Gastrocnemius medialis (tissue), 4 donors: ENCODE results near the gene CDH8.

Experiments
- CTCF ChIP-seq, 5 experiments: fragments of 450-650 bp in 3 of 5; fragments of 200-600 bp in 2 of 5; sonication (generic) in 2 of 5; IDR thresholded peaks in 4 of 5; conservative IDR thresholded peaks in 1 of 5; 1 replicate in 4 of 5; 2 replicates in 1 of 5; pipeline ENCODE4 v1.5.1; 2016 to 2019; ENCODE audit warnings: antibody characterized with exemption in 5 of 5, mild to moderate bottlenecking in 3 of 5, moderate library complexity in 3 of 5
- POLR2A ChIP-seq, 2 donors: fragments of 450-650 bp; IDR thresholded peaks; one replicate each; pipeline ENCODE4 v1.6.1; 2017; ENCODE audit warnings: antibody characterized with exemption in 2 of 2, mild to moderate bottlenecking in 2 of 2, moderate library complexity in 2 of 2

- no peak for TF ChIP-seq CTCF (IDR thresholded peaks at IDR 0.05 in 4 of 5, conservative IDR thresholded peaks at IDR 0.05 in 1 of 5)
- no peak for TF ChIP-seq POLR2A (IDR thresholded peaks at IDR 0.05)
These were observed 106.5 kb downstream of the CDH8 start for GRCh38 chr16:61929776-61930175.
